HepG2 (cell line): ENCODE measurements around the gene RRBP1. TPM values are rescaled to one million over a fixed set of nuclear protein-coding genes. Genes with fewer than 3 reads are reported as not detected.
A peak's percentile ranks its signal among the peaks of the same experiment; 100 is the strongest.

ENCODE experiments used
- AGO2 ChIP-seq: fragments of 200-400 bp; formaldehyde crosslinking; optimal IDR thresholded peaks from 2 replicates; pipeline ENCODE3; 2017; ENCODE audit warnings: mild to moderate bottlenecking, low read depth, low read length, moderate library complexity
- FOSL1 ChIP-seq: sonication (generic); formaldehyde crosslinking; IDR thresholded peaks from 2 replicates; pipeline ENCODE4 v1.9.0; 2021; ENCODE audit warnings: missing genetic modification reagents, borderline replicate concordance
- GATAD1 ChIP-seq: IDR thresholded peaks from 2 replicates; pipeline ENCODE4 v1.6.1; 2016; ENCODE audit warnings: missing genetic modification reagents, missing compliant biosample characterization
- GMEB1 ChIP-seq: sonication (generic); formaldehyde crosslinking; IDR thresholded peaks from 2 replicates; pipeline ENCODE4 v1.5.1; 2020; ENCODE audit warnings: missing genetic modification reagents, mild to moderate bottlenecking, borderline replicate concordance
- HNRNPL ChIP-seq: fragments of 200-400 bp; formaldehyde crosslinking; IDR thresholded peaks from 2 replicates; pipeline ENCODE4 v1.6.1; 2017; ENCODE audit warnings: mild to moderate bottlenecking, low read depth, low read length
- LRRFIP1 ChIP-seq: sonication (generic); formaldehyde crosslinking; conservative IDR thresholded peaks from 2 replicates; pipeline ENCODE4 v1.4.0; 2020; ENCODE audit warnings: missing genetic modification reagents
- NCOR1 ChIP-seq: fragments of 200-600 bp; sonication (generic); IDR thresholded peaks from 2 replicates; pipeline ENCODE4 v1.7.0; 2017; ENCODE audit warnings: antibody characterized with exemption, low read length, borderline replicate concordance
- PLRG1 ChIP-seq: fragments of 450-650 bp; conservative IDR thresholded peaks from 2 replicates; pipeline ENCODE4 v1.6.1; 2016
- SKI ChIP-seq: fragments of 450-650 bp; IDR thresholded peaks from one replicate; pipeline ENCODE4 v1.6.1; 2018; ENCODE audit warnings: mild to moderate bottlenecking; ENCODE audit not compliant: partially characterized antibody
- SMAD1 ChIP-seq: sonication (generic); formaldehyde crosslinking; IDR thresholded peaks from 2 replicates; pipeline ENCODE4 v1.4.0; 2020; ENCODE audit warnings: missing genetic modification reagents, low read depth, mild to moderate bottlenecking, borderline replicate concordance
- SNAPC5 ChIP-seq: sonication (generic); formaldehyde crosslinking; IDR thresholded peaks from 2 replicates; pipeline ENCODE4 v1.8.1; 2023; ENCODE audit warnings: mild to moderate bottlenecking, missing genetic modification reagents, borderline replicate concordance
- ZBTB4 ChIP-seq: sonication (generic); formaldehyde crosslinking; IDR thresholded peaks from 2 replicates; pipeline ENCODE4 v1.4.0; 2020; ENCODE audit warnings: missing genetic modification reagents, mild to moderate bottlenecking, borderline replicate concordance
- ZFP36L2 ChIP-seq: sonication (generic); formaldehyde crosslinking; IDR thresholded peaks from 2 replicates; pipeline ENCODE4 v1.4.0; 2020; ENCODE audit warnings: missing genetic modification reagents
- ZNF256 ChIP-seq: sonication (generic); formaldehyde crosslinking; conservative IDR thresholded peaks from 2 replicates; pipeline ENCODE4 v1.4.0; 2020; ENCODE audit warnings: missing genetic modification reagents
- ZNF574 ChIP-seq: sonication (generic); formaldehyde crosslinking; IDR thresholded peaks from 2 replicates; pipeline ENCODE4 v1.4.0; 2020; ENCODE audit warnings: missing genetic modification reagents
- ZNF577 ChIP-seq: sonication (generic); formaldehyde crosslinking; IDR thresholded peaks from 2 replicates; pipeline ENCODE4 v1.4.0; 2020; ENCODE audit warnings: mild to moderate bottlenecking, low read depth, missing genetic modification reagents, borderline replicate concordance
- ZNF629 ChIP-seq: sonication (generic); formaldehyde crosslinking; conservative IDR thresholded peaks from 2 replicates; pipeline ENCODE4 v1.5.0; 2020; ENCODE audit warnings: missing genetic modification reagents
- ZNF737 ChIP-seq: sonication (generic); formaldehyde crosslinking; IDR thresholded peaks from 2 replicates; pipeline ENCODE4 v1.5.0; 2020; ENCODE audit warnings: missing genetic modification reagents, mild to moderate bottlenecking, borderline replicate concordance
- ZNF780A ChIP-seq: sonication (generic); formaldehyde crosslinking; IDR thresholded peaks from 2 replicates; pipeline ENCODE4 v1.8.0; 2022; ENCODE audit warnings: mild to moderate bottlenecking, missing genetic modification reagents, moderate library complexity
- polyA plus RNA-seq, 8 experiments: library from polyadenylated mRNA; depleted of rRNA in 3 of 8; stranded (reverse) in 7 of 8; unstranded in 1 of 8; fragments of >200 nt; fragmentation: Illumina TruSeq in 4 of 8; extraction: Trizol in 4 of 8; gene quantifications; 2 replicates each; pipeline versions ENCODE4 v1.2.1 to v1.2.3, GENCODE V29; 2011 to 2016; ENCODE audit warnings: low read depth in 4 of 8, missing spikeins in 1 of 8, mixed read lengths in 1 of 8; ENCODE audit not compliant: insufficient read depth in 1 of 8
- total RNA-seq, 5 experiments: library from RNA; depleted of rRNA; stranded (reverse); fragments of >200 nt; fragmentation: Illumina TruSeq; extraction: Trizol; gene quantifications; 2 replicates each; pipeline ENCODE4 v1.2.3, GENCODE V29; 2016; ENCODE audit warnings: low read depth in 1 of 5

Gene RRBP1
- total and polyA plus RNA-seq, 2 of the 13 experiments (the other 11 are each of a cell fraction or from before 2014, with no cell fraction given) = 150 to 222 TPM

- TF ChIP-seq GATAD1 (CRISPR knock-in tag) (no peak), HNRNPL (no peak), LRRFIP1 (CRISPR knock-in tag) (no peak), NCOR1 (no peak), ZBTB4 (0 out of 2 replicates have a peak, but pooled peaks have one; percentile 57), AGO2 (peak; percentile 31), SKI (no peak), SMAD1 (CRISPR knock-in tag) (0 out of 2 replicates have a peak, but pooled peaks have one; percentile 38), SNAPC5 (CRISPR knock-in tag) (no peak), FOSL1 (CRISPR knock-in tag) (no peak), GMEB1 (CRISPR knock-in tag) (no peak), ZNF780A (CRISPR knock-in tag) (no peak), PLRG1 (0 out of 2 replicates have a peak, but pooled peaks have one; percentile 26), ZNF256 (CRISPR knock-in tag) (no peak), ZNF577 (CRISPR knock-in tag) (no peak), ZFP36L2 (CRISPR knock-in tag) (no peak), ZNF629 (CRISPR knock-in tag) (no peak), ZNF737 (CRISPR knock-in tag) (no peak), ZNF574 (CRISPR knock-in tag) (no peak)
Measured at GRCh38 chr20:17657079-17657825, 24.8 kb downstream of the RRBP1 start (continued).
